ENCODE measurements around the gene ZNF785. TPM values are rescaled to one million over a fixed set of nuclear protein-coding genes. Genes with fewer than 3 reads are reported as not detected.
"Not testable (repeated sequence)": the region's sequence is repeated elsewhere in the genome, so short reads cannot be mapped to it uniquely, and the experiment has no call there.

ZNF785 gene
- total RNA-seq, 1 experiment from 2014 or later = 18.8 TPM

GRCh38 chr16:30539000-30539964 lies 46.2 kb downstream of the ZNF785 start:
- peak overlapping the region in 2 of 3 experiments; percentile 16 to 56; a peak in 5 of 7 replicates for H3K27ac Mint-ChIP-seq
- Histone ChIP-seq H2AFZ (ENCODE audit: low read length) (no peak overlapping the region), H3K4ac (ENCODE audit: low read depth, low read length) (no peak overlapping the region), H2BK20ac (ENCODE audit: low read depth, low read length, poor library complexity, severe bottlenecking) (no peak overlapping the region), H3K27me3 (ENCODE audit: insufficient read depth, low read length) (no peaks in the 10 kb centered on the region), H4K91ac (ENCODE audit: insufficient read length, low read depth, low read length) (no peak overlapping the region), H3K23ac (ENCODE audit: insufficient read length, low read depth, low read length) (no peak overlapping the region), H4K20me1 (ENCODE audit: control insufficient read depth, insufficient read depth, insufficient read length) (no peaks in the 10 kb centered on the region), H2BK15ac (ENCODE audit: low read depth, low read length) (no peak overlapping the region), H3K56ac (ENCODE audit: insufficient read length, low read depth, low read length) (no peak overlapping the region), H3K9me3 (ENCODE audit: control insufficient read depth, low read depth, low read length) (no peaks in the 10 kb centered on the region), H3K14ac (ENCODE audit: insufficient read depth, low read length) (no peak overlapping the region), H3K79me1 (ENCODE audit: insufficient read depth, low read depth, low read length, poor library complexity, severe bottlenecking) (no peaks in the 10 kb centered on the region), H2BK12ac (ENCODE audit: insufficient read length, low read depth, low read length) (no peak overlapping the region), H2BK120ac (ENCODE audit: low read depth, low read length, poor library complexity, severe bottlenecking) (no peak overlapping the region), H2BK5ac (ENCODE audit: insufficient read length, low read length) (no peak overlapping the region), H3K4me1 (ENCODE audit: insufficient read depth, low read length) (peaks cover 3% of the 10 kb centered on the region; the same call in 1 of the 2 replicates), H4K8ac (replicated peaks; ENCODE audit: insufficient read length, low read depth, low read length) (no peak overlapping the region), H3K79me2 (ENCODE audit: insufficient read depth, low read length) (no peaks in the 10 kb centered on the region), H3K27ac (ENCODE audit: insufficient read length, low read depth, low read length) (no peak overlapping the region), H3K23me2 (ENCODE audit: insufficient read length, low read depth, low read length, poor library complexity, severe bottlenecking) (peaks cover 12% of the 10 kb centered on the region), H3K4me2 (ENCODE audit: insufficient read depth, insufficient read length, low read length) (no peak overlapping the region), H3K18ac (ENCODE audit: insufficient read length, low read depth, low read length) (no peak overlapping the region), H4K5ac (ENCODE audit: insufficient read length, low read depth, low read length) (no peak overlapping the region), H3K9ac (ENCODE audit: extremely low read depth, insufficient read length, low read length) (no peak overlapping the region), H3T11ph (ENCODE audit: low read length) (no peak overlapping the region), H2AK5ac (ENCODE audit: insufficient read length, low read length) (no peak overlapping the region)
- WGBS (ENCODE audit: extremely low coverage, insufficient read length, low lambda C conversion rate) = no CpG with 5 or more reads among the region's 8 CpGs
- TF ChIP-seq CTCF (conservative IDR thresholded peaks at IDR 0.05) = no peak
- no peaks in the 10 kb centered on the region for H3K27me3 Mint-ChIP-seq (ENCODE audit: low read depth)
- DNase-seq = no peak
- no peaks in the 10 kb centered on the region; a peak in 1 of 5 replicates for H3K9me3 Mint-ChIP-seq
- peaks cover 3 to 13% (median 6%) of the 10 kb centered on the region in 3 experiments; a peak in 6 of 7 replicates for H3K36me3 Mint-ChIP-seq (ENCODE audit: insufficient read depth in 1 of 3, low read depth in 3 of 3)
- H3K4me1 Mint-ChIP-seq = peaks cover 18 to 22% of the 10 kb centered on the region in 2 experiments
- H3K4me3 Mint-ChIP-seq = no peak overlapping the region; a peak in 1 of 5 replicates

GRCh38 chr16:30536391-30537024 lies 49.0 kb downstream of the ZNF785 start:
- not testable (repeated sequence) for H3K27ac ChIP-seq (ENCODE audit: insufficient read length, low read depth, low read length); H2AK5ac ChIP-seq (ENCODE audit: insufficient read length, low read length); H3K27me3 Mint-ChIP-seq (ENCODE audit: low read depth); H4K20me1 ChIP-seq (ENCODE audit: control insufficient read depth, insufficient read depth, insufficient read length); H3T11ph ChIP-seq (ENCODE audit: low read length); H3K23ac ChIP-seq (ENCODE audit: insufficient read length, low read depth, low read length); H3K9me3 Mint-ChIP-seq; H4K91ac ChIP-seq (ENCODE audit: insufficient read length, low read depth, low read length); H2AFZ ChIP-seq (ENCODE audit: low read length); H3K56ac ChIP-seq (ENCODE audit: insufficient read length, low read depth, low read length); H3K14ac ChIP-seq (ENCODE audit: insufficient read depth, low read length); H3K9me3 ChIP-seq (ENCODE audit: control insufficient read depth, low read depth, low read length); H3K79me2 ChIP-seq (ENCODE audit: insufficient read depth, low read length); DNase-seq; H3K18ac ChIP-seq (ENCODE audit: insufficient read length, low read depth, low read length); H3K79me1 ChIP-seq (ENCODE audit: insufficient read depth, low read depth, low read length, poor library complexity, severe bottlenecking); H2BK12ac ChIP-seq (ENCODE audit: insufficient read length, low read depth, low read length); H2BK20ac ChIP-seq (ENCODE audit: low read depth, low read length, poor library complexity, severe bottlenecking); H2BK5ac ChIP-seq (ENCODE audit: insufficient read length, low read length); H4K8ac ChIP-seq (replicated peaks; ENCODE audit: insufficient read length, low read depth, low read length); H2BK15ac ChIP-seq (ENCODE audit: low read depth, low read length); H3K4ac ChIP-seq (ENCODE audit: low read depth, low read length); H4K5ac ChIP-seq (ENCODE audit: insufficient read length, low read depth, low read length); H3K27me3 ChIP-seq (ENCODE audit: insufficient read depth, low read length); H3K4me1 ChIP-seq (ENCODE audit: insufficient read depth, low read length)
- Mint-ChIP-seq H3K36me3 (ENCODE audit: insufficient read depth in 1 of 3, low read depth in 3 of 3) (peaks cover 9 to 16% (median 14%) of the 10 kb centered on the region in 3 experiments), H3K4me3 (peak overlapping the region; percentile 77 to 89; a peak in 3 of 5 replicates), H3K4me1 (peaks cover 23 to 27% of the 10 kb centered on the region in 2 experiments), H3K27ac (peak overlapping the region in 1 of 3 experiments; percentile 90; a peak in 2 of 7 replicates)
- Histone ChIP-seq H3K4me2 (ENCODE audit: insufficient read depth, insufficient read length, low read length) (peak overlapping the region; percentile 61), H2BK120ac (ENCODE audit: low read depth, low read length, poor library complexity, severe bottlenecking) (peak overlapping the region; percentile 2), H3K9ac (ENCODE audit: extremely low read depth, insufficient read length, low read length) (peak overlapping the region; percentile 92), H3K23me2 (ENCODE audit: insufficient read length, low read depth, low read length, poor library complexity, severe bottlenecking) (peaks cover 23% of the 10 kb centered on the region)
- no CpG with 5 or more reads among the region's 13 CpGs for WGBS (ENCODE audit: extremely low coverage, insufficient read length, low lambda C conversion rate)
